H9 (cell line): ENCODE data around the gene STOML3. TPM values are rescaled to one million over a fixed set of nuclear protein-coding genes. Genes with fewer than 3 reads are reported as not detected.

ENCODE experiments used
- DNase-seq: peaks from one replicate; pipeline ENCODE4 v3.0.0-alpha.2; 2017
- H2AFZ ChIP-seq: one replicate; pipeline ENCODE4 v1.6.1; 2013; ENCODE audit warnings: mild to moderate bottlenecking, low read length, control low read depth, moderate library complexity
- H2AK5ac ChIP-seq: 2 replicates; pipeline ENCODE4 v1.6.1; 2013; ENCODE audit warnings: low read length, control low read depth, mixed read lengths; ENCODE audit not compliant: insufficient read length
- H2BK120ac ChIP-seq: one replicate; pipeline ENCODE4 v1.6.1; 2013; ENCODE audit warnings: low read depth, mild to moderate bottlenecking, low read length, control low read depth, inconsistent platforms; ENCODE audit not compliant: poor library complexity, severe bottlenecking
- H2BK12ac ChIP-seq: 2 replicates; pipeline ENCODE4 v1.6.1; 2013; ENCODE audit warnings: low read length, control low read depth, mixed read lengths, low read depth; ENCODE audit not compliant: insufficient read length
- H2BK15ac ChIP-seq: 2 replicates; pipeline ENCODE4 v1.6.1; 2013; ENCODE audit warnings: low read depth, low read length, control low read depth
- H2BK20ac ChIP-seq: one replicate; pipeline ENCODE4 v1.6.1; 2013; ENCODE audit warnings: low read depth, mild to moderate bottlenecking, low read length, control low read depth, inconsistent platforms; ENCODE audit not compliant: poor library complexity, severe bottlenecking
- H2BK5ac ChIP-seq: 2 replicates; pipeline ENCODE4 v1.6.1; 2013; ENCODE audit warnings: low read length, control low read depth, mixed read lengths; ENCODE audit not compliant: insufficient read length
- H3K14ac ChIP-seq: 2 replicates; pipeline ENCODE4 v1.6.1; 2013; ENCODE audit warnings: low read length, control low read depth; ENCODE audit not compliant: insufficient read depth
- H3K18ac ChIP-seq: 2 replicates; pipeline ENCODE4 v1.6.1; 2013; ENCODE audit warnings: low read depth, mild to moderate bottlenecking, mixed read lengths, low read length, control low read depth; ENCODE audit not compliant: insufficient read length
- H3K23ac ChIP-seq: 2 replicates; pipeline ENCODE4 v1.6.1; 2013; ENCODE audit warnings: low read length, control low read depth, mixed read lengths, low read depth; ENCODE audit not compliant: insufficient read length
- H3K23me2 ChIP-seq: 2 replicates; pipeline ENCODE4 v1.6.1; 2013; ENCODE audit warnings: low read depth, mild to moderate bottlenecking, mixed read lengths, low read length, control low read depth; ENCODE audit not compliant: insufficient read length, poor library complexity, severe bottlenecking
- H3K27ac ChIP-seq: 2 replicates; pipeline ENCODE4 v1.5.1; 2013; ENCODE audit warnings: low read length, control low read depth, mixed read lengths, low read depth; ENCODE audit not compliant: insufficient read length
- H3K27me3 ChIP-seq: 2 replicates; pipeline ENCODE4 v1.6.1; 2013; ENCODE audit warnings: low read length, control low read depth, inconsistent platforms; ENCODE audit not compliant: insufficient read depth
- H3K4ac ChIP-seq: 2 replicates; pipeline ENCODE4 v1.6.1; 2013; ENCODE audit warnings: low read depth, mild to moderate bottlenecking, control low read depth, inconsistent platforms, low read length, moderate library complexity
- H3K4me1 ChIP-seq: 2 replicates; pipeline ENCODE4 v1.6.1; 2013; ENCODE audit warnings: low read length, control low read depth, inconsistent platforms; ENCODE audit not compliant: insufficient read depth
- H3K4me2 ChIP-seq: 2 replicates; pipeline ENCODE4 v1.6.1; 2013; ENCODE audit warnings: low read length, control low read depth, mixed read lengths; ENCODE audit not compliant: insufficient read length, insufficient read depth
- H3K56ac ChIP-seq: 2 replicates; pipeline ENCODE4 v1.6.1; 2013; ENCODE audit warnings: low read depth, mild to moderate bottlenecking, mixed read lengths, low read length, control low read depth; ENCODE audit not compliant: insufficient read length
- H3K79me1 ChIP-seq: 2 replicates; pipeline ENCODE4 v1.6.1; 2013; ENCODE audit warnings: low read depth, mild to moderate bottlenecking, moderate library complexity, low read length, control low read depth, inconsistent platforms; ENCODE audit not compliant: insufficient read depth, poor library complexity, severe bottlenecking
- H3K79me2 ChIP-seq: 2 replicates; pipeline ENCODE4 v1.6.1; 2013; ENCODE audit warnings: low read length, control low read depth, inconsistent platforms; ENCODE audit not compliant: insufficient read depth
- H3K9ac ChIP-seq: 2 replicates; pipeline ENCODE4 v1.6.1; 2013; ENCODE audit warnings: low read length, control low read depth, mixed read lengths; ENCODE audit not compliant: insufficient read length; ENCODE audit errors: extremely low read depth
- H3K9me3 ChIP-seq: one replicate; pipeline ENCODE4 v1.6.1; 2013; ENCODE audit warnings: low read depth, low read length, inconsistent platforms; ENCODE audit not compliant: control insufficient read depth
- H3T11ph ChIP-seq: one replicate; pipeline ENCODE4 v1.6.1; 2013; ENCODE audit warnings: mild to moderate bottlenecking, low read length, control low read depth, inconsistent platforms
- H4K20me1 ChIP-seq: one replicate; pipeline ENCODE4 v1.6.1; 2013; ENCODE audit not compliant: control insufficient read depth, insufficient read length, insufficient read depth
- H4K5ac ChIP-seq: 2 replicates; pipeline ENCODE4 v1.6.1; 2013; ENCODE audit warnings: low read depth, mild to moderate bottlenecking, mixed read lengths, low read length, control low read depth; ENCODE audit not compliant: insufficient read length
- H4K8ac ChIP-seq: replicated peaks from 2 replicates; pipeline ENCODE4 v1.6.1; 2013; ENCODE audit warnings: low read length, control low read depth, mixed read lengths, low read depth; ENCODE audit not compliant: insufficient read length
- H4K91ac ChIP-seq: 2 replicates; pipeline ENCODE4 v1.6.1; 2013; ENCODE audit warnings: low read depth, mild to moderate bottlenecking, moderate library complexity, mixed read lengths, low read length, control low read depth; ENCODE audit not compliant: insufficient read length
- H3K27ac Mint-ChIP-seq, 3 experiments: 2 replicates in 2 of 3; 3 replicates in 1 of 3; pipeline ENCODE4 v1.8.0; 2020 to 2021; ENCODE audit warnings: mixed read lengths in 3 of 3, mild to moderate bottlenecking in 1 of 3, moderate library complexity in 1 of 3
- H3K27me3 Mint-ChIP-seq: 2 replicates; pipeline ENCODE4 v1.8.0; 2021; ENCODE audit warnings: low read depth, mild to moderate bottlenecking, moderate library complexity, mixed read lengths
- H3K36me3 Mint-ChIP-seq, 3 experiments: 2 replicates in 2 of 3; 3 replicates in 1 of 3; pipeline ENCODE4 v1.8.0; 2020 to 2021; ENCODE audit warnings: low read depth in 3 of 3, mixed read lengths in 3 of 3; ENCODE audit not compliant: insufficient read depth in 1 of 3
- H3K4me1 Mint-ChIP-seq, 2 experiments: 2 replicates each; pipeline ENCODE4 v1.8.0; 2020; ENCODE audit warnings: mixed read lengths in 2 of 2
- H3K4me3 Mint-ChIP-seq, 2 experiments: 2 replicates in 1 of 2; 3 replicates in 1 of 2; pipeline ENCODE4 v1.8.0; 2020 to 2021; ENCODE audit warnings: mild to moderate bottlenecking in 2 of 2, mixed read lengths in 2 of 2, moderate library complexity in 1 of 2
- H3K9me3 Mint-ChIP-seq, 2 experiments: 2 replicates in 1 of 2; 3 replicates in 1 of 2; pipeline ENCODE4 v1.8.0; 2020; ENCODE audit warnings: mild to moderate bottlenecking in 2 of 2, mixed read lengths in 2 of 2, moderate library complexity in 1 of 2
- WGBS: extraction: QIAGEN DNeasy Blood & Tissue Kit; methylation state at CpG from one replicate; pipeline ENCODE4 v1.1.7; 2013; ENCODE audit warnings: missing lambda C conversion rate, low lambda C conversion rate, mixed read lengths; ENCODE audit not compliant: insufficient read length; ENCODE audit errors: extremely low coverage; 5-methylcytosine and 5-hydroxymethylcytosine counted together
- total RNA-seq: library from RNA; stranded (reverse); gene quantifications from 2 replicates; pipeline ENCODE4 v1.2.1, GENCODE V29; 2021
- TF ChIP-seq, protein P1 (sequence below): fragments of 200-600 bp; sonication (generic); conservative IDR thresholded peaks from 3 replicates; pipeline ENCODE4 v1.8.0; 2021; ENCODE audit warnings: antibody characterized with exemption, mild to moderate bottlenecking

Gene STOML3
- total RNA-seq, 1 experiment from 2014 or later = not detected

DNA sequence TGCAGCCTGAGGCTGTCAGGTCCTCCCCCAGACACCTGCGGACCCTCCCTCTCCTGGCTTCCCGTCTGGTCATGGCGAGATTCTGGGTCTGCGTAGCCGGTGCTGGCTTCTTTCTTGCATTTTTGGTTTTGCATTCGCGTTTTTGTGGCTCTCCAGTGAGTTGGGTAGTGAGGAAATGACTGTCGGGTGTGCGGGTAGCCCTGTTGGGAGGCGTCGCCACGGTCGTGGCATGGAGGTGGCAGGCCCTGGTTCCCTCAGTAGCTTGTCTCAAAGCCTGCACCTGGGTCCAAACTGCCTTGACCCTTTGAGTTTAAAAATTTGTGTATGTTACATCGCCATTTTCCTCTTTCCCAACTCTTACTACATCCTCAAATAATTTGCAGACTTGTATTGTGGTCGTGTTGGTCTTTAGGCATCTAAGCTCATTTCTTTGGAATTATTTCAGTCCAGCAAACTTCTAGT is 48.0 kb upstream of the STOML3 start:
- H2BK12ac ChIP-seq = no peak overlapping the region
- no peak overlapping the region for H4K5ac ChIP-seq
- H3K56ac ChIP-seq = no peak overlapping the region
- no peak overlapping the region for H2AFZ ChIP-seq
- no peaks in the 10 kb centered on the region for H3K27me3 ChIP-seq
- peak overlapping the region; percentile 73 for H3K9ac ChIP-seq
- H3K4ac ChIP-seq = no peak overlapping the region
- no peak overlapping the region for H3K18ac ChIP-seq
- H3K79me1 ChIP-seq = no peaks in the 10 kb centered on the region
- Mint-ChIP-seq H3K27me3 (no peaks in the 10 kb centered on the region), H3K4me1 (peaks cover 30 to 35% of the 10 kb centered on the region in 2 experiments), H3K4me3 (peak overlapping the region; percentile 90 to 93), H3K27ac (peak overlapping the region; percentile 94 to 99 (median 94)), H3K36me3 (peaks cover 4 to 8% (median 6%) of the 10 kb centered on the region in 3 experiments), H3K9me3 (no peaks in the 10 kb centered on the region)
- peak overlapping the region; percentile 52 for H3K4me2 ChIP-seq
- no peak overlapping the region for H4K91ac ChIP-seq
- H2BK120ac ChIP-seq = no peak overlapping the region
- H3T11ph ChIP-seq = no peak overlapping the region
- no peak overlapping the region for H2BK5ac ChIP-seq
- H3K14ac ChIP-seq = no peak overlapping the region
- no peak overlapping the region for H3K23ac ChIP-seq
- no peak overlapping the region for H2BK15ac ChIP-seq
- no peaks in the 10 kb centered on the region for H3K9me3 ChIP-seq
- no peaks in the 10 kb centered on the region for H3K4me1 ChIP-seq
- H2BK20ac ChIP-seq = no peak overlapping the region
- peaks cover 31% of the 10 kb centered on the region for H3K79me2 ChIP-seq
- WGBS = no CpG with 5 or more reads among the region's 15 CpGs
- no peak overlapping the region for H3K27ac ChIP-seq
- H4K8ac ChIP-seq = no peak overlapping the region
- TF ChIP-seq, protein P1, sequence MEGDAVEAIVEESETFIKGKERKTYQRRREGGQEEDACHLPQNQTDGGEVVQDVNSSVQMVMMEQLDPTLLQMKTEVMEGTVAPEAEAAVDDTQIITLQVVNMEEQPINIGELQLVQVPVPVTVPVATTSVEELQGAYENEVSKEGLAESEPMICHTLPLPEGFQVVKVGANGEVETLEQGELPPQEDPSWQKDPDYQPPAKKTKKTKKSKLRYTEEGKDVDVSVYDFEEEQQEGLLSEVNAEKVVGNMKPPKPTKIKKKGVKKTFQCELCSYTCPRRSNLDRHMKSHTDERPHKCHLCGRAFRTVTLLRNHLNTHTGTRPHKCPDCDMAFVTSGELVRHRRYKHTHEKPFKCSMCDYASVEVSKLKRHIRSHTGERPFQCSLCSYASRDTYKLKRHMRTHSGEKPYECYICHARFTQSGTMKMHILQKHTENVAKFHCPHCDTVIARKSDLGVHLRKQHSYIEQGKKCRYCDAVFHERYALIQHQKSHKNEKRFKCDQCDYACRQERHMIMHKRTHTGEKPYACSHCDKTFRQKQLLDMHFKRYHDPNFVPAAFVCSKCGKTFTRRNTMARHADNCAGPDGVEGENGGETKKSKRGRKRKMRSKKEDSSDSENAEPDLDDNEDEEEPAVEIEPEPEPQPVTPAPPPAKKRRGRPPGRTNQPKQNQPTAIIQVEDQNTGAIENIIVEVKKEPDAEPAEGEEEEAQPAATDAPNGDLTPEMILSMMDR = no peak
- no peak for DNase-seq
- H3K23me2 ChIP-seq = peaks cover 9% of the 10 kb centered on the region
- H2AK5ac ChIP-seq = no peak overlapping the region
- no peaks in the 10 kb centered on the region for H4K20me1 ChIP-seq
